GM12874 (cell line): ENCODE measurements around the gene SFXN1.
A peak's percentile ranks its signal among the peaks of the same experiment; 100 is the strongest.

Experiments used
- CTCF ChIP-seq: IDR thresholded peaks from 2 replicates; pipeline ENCODE4 v1.5.1; 2011; ENCODE audit warnings: low read depth, mild to moderate bottlenecking, control low read depth, low read length, moderate library complexity; ENCODE audit not compliant: insufficient read depth

Gene SFXN1

DNA sequence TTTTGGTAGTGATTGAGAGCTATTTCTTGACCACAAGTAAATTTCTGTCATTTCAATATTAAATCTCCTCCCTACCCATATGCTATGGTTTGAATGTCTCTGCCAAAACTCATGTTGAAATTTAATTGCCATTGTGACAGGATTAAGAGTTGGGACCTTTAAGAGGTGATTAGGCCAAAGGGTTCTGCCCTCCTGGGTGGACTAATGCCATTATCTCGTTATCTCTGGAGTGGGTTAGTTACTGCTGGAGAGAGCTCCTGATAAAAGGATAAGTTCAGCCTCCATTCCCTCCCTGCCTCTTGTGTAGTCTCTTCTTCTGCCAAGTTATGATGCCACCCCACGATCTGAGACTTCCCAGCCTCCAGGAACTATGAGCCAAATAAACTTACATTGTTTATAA lies 30.8 kb upstream of the SFXN1 start:
- TF ChIP-seq CTCF = no peak

GRCh38 chr5:175448276-175448675 lies 30.1 kb upstream of the SFXN1 start:
- no peak for TF ChIP-seq CTCF

DNA sequence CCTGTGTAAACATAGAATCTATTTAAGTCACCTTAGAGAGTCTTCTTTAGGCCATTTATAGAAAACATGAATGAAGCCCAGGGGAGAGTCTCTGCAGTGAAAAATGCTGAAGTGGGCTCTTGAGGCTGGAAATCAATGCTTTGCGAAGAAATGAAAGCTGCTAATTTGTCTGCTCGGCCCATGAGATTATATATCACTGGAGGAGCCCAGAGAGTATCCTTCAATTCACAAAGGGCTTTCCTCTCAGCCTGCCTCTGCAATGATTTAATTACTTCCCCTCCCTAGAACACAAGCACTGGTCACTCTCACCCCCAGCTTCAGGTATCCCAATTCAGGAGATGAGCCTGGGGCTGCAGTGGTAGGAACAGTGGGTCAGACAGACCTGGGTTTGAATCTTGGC lies 26.2 kb upstream of the SFXN1 start:
- no peak for TF ChIP-seq CTCF

DNA sequence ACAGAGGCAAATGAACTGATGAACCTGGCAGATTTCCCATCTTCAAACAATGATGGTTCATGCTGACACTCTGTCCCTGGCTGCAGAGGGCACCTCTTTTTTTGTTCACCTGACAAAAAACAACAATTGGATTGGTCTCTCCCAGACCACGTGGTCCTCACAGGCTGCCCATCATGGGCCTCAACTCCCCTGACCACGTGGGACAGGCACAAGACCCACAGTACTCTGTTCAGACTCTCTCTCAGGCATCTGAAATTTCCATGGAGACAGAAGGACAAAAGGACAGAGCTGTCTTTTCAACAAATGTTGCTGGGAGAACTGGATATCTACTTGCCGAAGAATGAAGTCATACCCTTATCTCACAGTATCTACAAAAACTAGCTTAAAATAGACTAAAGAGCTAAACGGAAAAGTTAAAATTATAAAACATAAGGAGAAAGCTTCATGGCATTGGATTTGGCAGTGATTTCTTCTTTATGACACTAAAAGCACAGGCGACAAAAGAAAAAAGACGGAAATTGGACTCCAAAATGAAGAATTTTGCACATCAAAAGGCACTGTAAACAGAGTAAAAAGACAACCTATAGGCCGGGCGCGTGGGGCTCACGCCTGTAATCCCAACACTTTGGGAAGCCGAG lies 22.1 kb upstream of the SFXN1 start:
- no peak for TF ChIP-seq CTCF

DNA sequence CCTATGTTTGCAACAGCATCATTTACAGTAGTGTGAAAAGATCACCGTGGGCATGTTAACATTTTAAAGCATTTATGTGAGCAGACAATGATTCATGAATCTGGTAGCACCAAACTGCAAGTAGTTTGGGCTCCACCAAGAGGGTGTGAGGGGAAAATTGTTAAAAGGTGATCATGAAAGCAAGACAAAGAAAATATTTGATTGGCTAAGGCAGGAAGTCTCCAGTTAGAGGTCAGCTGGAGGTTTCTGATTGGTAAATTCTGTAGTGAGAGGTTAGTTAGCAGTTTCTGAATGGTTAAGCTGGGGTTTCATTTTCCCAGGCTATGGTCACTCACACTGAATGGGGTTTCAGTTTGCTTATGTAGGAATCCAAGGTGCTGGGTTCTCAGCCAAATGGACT lies 20.9 kb upstream of the SFXN1 start:
- no peak for TF ChIP-seq CTCF

DNA sequence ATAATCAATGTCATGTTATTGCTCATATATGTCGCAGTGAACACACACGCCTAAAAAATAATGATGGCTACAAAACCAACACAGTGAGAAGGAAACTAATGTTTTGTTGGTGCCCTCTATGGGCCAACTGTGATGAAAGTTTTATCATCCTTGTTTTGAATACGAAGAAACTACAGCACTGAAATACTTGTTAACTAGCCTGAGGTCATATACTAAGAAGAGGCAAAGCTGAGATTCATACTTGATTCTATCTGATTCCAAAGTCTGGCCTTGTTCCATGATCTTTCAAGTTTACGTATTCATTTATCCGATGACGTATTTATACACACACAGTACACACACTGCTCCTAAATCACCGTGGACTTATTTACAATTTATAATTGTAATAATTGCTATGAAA lies 18.2 kb upstream of the SFXN1 start:
- peak; percentile 19; the same call in 1 of the 2 replicates for TF ChIP-seq CTCF

DNA sequence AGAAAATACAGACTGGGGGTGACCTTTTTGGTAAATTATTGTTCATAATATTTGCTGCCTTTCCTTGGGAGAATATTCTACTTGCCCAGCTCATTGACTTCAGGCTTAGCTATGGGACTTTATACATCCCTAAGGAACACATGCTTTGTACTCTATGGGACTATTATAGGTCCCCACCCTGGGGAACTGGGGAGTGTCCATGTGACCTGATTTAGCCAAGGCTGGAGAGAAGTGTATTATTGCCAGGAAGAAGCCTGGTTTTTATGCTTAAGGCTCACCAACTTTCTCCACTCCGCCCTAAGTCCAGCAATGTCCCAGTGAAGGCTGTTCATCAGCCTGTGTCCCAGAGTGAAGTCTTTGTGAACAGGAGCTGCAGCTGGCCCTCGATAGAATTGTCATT lies 17.8 kb upstream of the SFXN1 start:
- no peak for TF ChIP-seq CTCF
